Aorta (tissue), 5 donors: ENCODE data around the gene RFX1. TPM values are rescaled to one million over a fixed set of nuclear protein-coding genes. Genes with fewer than 3 reads are reported as not detected.
"Not testable (repeated sequence)": the region's sequence is repeated elsewhere in the genome, so short reads cannot be mapped to it uniquely, and the experiment has no call there.

Experiments used
- ATAC-seq: fragments of 200-7000 bp; cut with Tn5 transposase; one replicate; pipeline ENCODE4 v1.9.1; 2022; ENCODE audit warnings: moderate library complexity; ENCODE audit not compliant: low FRiP score
- DNase-seq, 2 donors: peaks; one replicate each; pipeline ENCODE4 v3.0.0-alpha.2; 2020
- H3K27ac ChIP-seq, 2 donors: one replicate each; pipeline ENCODE4 v1.5.1; 2013; ENCODE audit warnings: low read length in 2 of 2, mild to moderate bottlenecking in 2 of 2, moderate library complexity in 2 of 2, control low read depth in 1 of 2, inconsistent platforms in 1 of 2, low read depth in 1 of 2
- H3K27me3 ChIP-seq, 2 donors: one replicate each; pipeline ENCODE4 v1.6.1; 2013; ENCODE audit warnings: control low read depth in 1 of 2, low read length in 1 of 2, mild to moderate bottlenecking in 1 of 2, moderate library complexity in 1 of 2; ENCODE audit not compliant: insufficient read depth in 2 of 2, control insufficient read depth in 1 of 2
- H3K36me3 ChIP-seq, 2 donors: one replicate each; pipeline ENCODE4 v1.6.1; 2013; ENCODE audit warnings: control low read depth in 1 of 2, low read length in 1 of 2, mild to moderate bottlenecking in 1 of 2; ENCODE audit not compliant: insufficient read depth in 2 of 2, control insufficient read depth in 1 of 2
- H3K4me1 ChIP-seq, 2 donors: one replicate each; pipeline ENCODE4 v1.6.1; 2013; ENCODE audit warnings: low read length in 2 of 2, control low read depth in 1 of 2, mild to moderate bottlenecking in 1 of 2, moderate library complexity in 1 of 2; ENCODE audit not compliant: insufficient read depth in 2 of 2, control insufficient read depth in 1 of 2
- H3K4me3 ChIP-seq, 2 donors: one replicate each; pipeline ENCODE4 v1.5.1; 2013; ENCODE audit warnings: low read length in 2 of 2, control low read depth in 1 of 2, mild to moderate bottlenecking in 1 of 2
- H3K9me3 ChIP-seq: one replicate; pipeline ENCODE4 v1.6.1; 2013; ENCODE audit warnings: mild to moderate bottlenecking, low read length; ENCODE audit not compliant: control insufficient read depth
- WGBS, 2 donors: extraction: QIAGEN DNeasy Blood & Tissue Kit; methylation state at CpG; one replicate each; pipeline ENCODE4 v1.1.7; 2013; 5-methylcytosine and 5-hydroxymethylcytosine counted together
- intact Hi-C, 2 donors: fragments of 100-400 bp; cut with DNase I; formaldehyde crosslinking; loops; one replicate each; pipeline versions ENCODE4 v1.14.2 to v1.15.0; 2022
- polyA plus RNA-seq, 2 donors: library from polyadenylated mRNA; stranded (reverse); fragments of 200-250 nt; gene quantifications; one replicate each; pipeline ENCODE4 v1.2.3, GENCODE V29; 2013
- total RNA-seq, 2 donors: library from RNA; stranded (reverse); fragmentation: NEBNext Ultra II Directional; extraction: Animal tissue kit (Norgen Biotek cat#: 25700); gene quantifications; one replicate each; pipeline ENCODE4 v1.2.1, GENCODE V29; 2021
- donor health status: healthy with polysubstance abuse.
- donor health status: Bipolar disorder and iron deficiency.
- donor health status: DM: no; HTN: no; CAD: no.
- donor health status: DM: no; HTN: no; CAD: no.
- donor health status: DM: yes; HTN: yes; CAD: no.

RFX1 gene
- total and polyA plus RNA-seq, 4 donors, result 1.9 to 17.7 (median 8.1) TPM

DNA sequence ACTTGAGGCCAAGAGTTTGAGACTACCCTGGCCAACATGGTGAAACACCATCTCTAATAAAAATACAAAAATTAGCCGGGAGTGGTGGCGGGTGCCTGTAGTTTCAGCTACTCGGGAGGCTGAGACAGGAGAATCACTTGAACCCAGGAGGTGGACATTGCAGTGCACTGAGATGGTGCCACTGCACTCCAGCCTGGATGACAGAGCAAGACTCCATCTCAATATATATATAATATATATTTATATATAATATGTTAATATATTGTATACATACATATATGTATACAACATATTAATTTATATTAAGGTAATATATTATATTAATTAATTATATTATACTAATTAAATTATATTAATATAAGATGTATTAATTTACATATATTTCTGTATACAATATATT lies 13.6 kb upstream of the RFX1 start:
- H3K27me3 ChIP-seq, ATAC-seq, H3K36me3 ChIP-seq, DNase-seq, intact Hi-C loops, H3K4me3 ChIP-seq, H3K27ac ChIP-seq, H3K4me1 ChIP-seq, H3K9me3 ChIP-seq: not testable (repeated sequence)
- 90 to 94% methylated on average over 3 of the region's 3 CpGs for WGBS, 2 donors

DNA sequence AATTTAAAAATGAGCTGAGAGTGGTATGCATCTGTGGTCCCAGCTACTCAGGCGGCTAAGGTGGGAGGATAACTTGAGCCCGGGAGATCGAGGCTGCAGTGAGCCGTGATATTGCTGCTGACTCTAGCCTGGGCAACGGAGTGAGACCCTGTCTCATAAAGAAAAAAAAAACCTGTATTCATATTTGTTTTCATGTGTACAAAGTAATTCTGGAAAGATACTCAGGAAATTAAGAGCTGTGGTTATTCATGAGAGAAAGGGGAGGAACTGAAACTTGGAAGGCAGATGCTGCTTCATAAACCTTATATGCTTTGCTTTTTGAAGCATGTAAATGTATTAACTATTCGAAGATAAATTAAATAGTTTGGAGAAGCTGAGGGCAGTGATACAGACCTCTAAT lies 13.0 kb upstream of the RFX1 start:
- Histone ChIP-seq H3K27me3 (no peaks in the 10 kb centered on the region), H3K4me3 (no peak overlapping the region), H3K4me1 (no peaks in the 10 kb centered on the region), H3K9me3 (no peaks in the 10 kb centered on the region), H3K36me3 (no peaks in the 10 kb centered on the region), H3K27ac (no peak overlapping the region)
- whole genome bisulfite sequencing, 2 donors, result 78 to 79% methylated on average over 6 of the region's 6 CpGs
- DNase-seq (no peak), ATAC-seq (no peak)
- intact Hi-C loops, result no loop called here

DNA sequence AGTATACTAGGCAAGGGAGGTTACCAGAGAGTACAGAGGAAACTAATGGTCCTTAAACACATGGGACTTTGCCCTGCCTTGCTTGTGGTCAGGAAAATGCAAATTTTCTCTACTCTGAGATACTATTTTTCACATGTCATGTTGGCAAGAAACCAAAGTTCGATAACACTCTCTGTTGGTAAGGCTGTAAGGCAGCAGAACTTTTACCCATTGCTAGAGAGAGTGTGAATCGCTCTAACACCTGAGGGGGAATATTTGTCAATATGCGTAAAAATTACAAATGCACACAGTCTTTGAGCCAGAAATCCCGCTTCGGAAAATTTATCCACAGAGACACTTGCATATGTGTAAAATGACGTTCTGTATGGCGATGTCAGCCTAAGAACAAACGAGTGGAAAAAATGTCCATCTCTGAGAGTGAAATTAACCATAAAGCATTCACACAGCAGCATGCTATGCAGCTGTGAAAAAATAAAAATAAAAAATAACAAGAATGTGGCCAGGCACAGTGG lies 9.5 kb upstream of the RFX1 start:
- Histone ChIP-seq H3K27me3 (no peaks in the 10 kb centered on the region), H3K27ac (no peak overlapping the region), H3K9me3 (no peaks in the 10 kb centered on the region), H3K4me3 (no peak overlapping the region), H3K36me3 (no peaks in the 10 kb centered on the region), H3K4me1 (no peaks in the 10 kb centered on the region)
- DNase-seq, result no peak
- no peak for ATAC-seq
- intact Hi-C loops, result no loop called here
- 69 to 73% methylated on average over 8 of the region's 8 CpGs for WGBS, 2 donors

DNA sequence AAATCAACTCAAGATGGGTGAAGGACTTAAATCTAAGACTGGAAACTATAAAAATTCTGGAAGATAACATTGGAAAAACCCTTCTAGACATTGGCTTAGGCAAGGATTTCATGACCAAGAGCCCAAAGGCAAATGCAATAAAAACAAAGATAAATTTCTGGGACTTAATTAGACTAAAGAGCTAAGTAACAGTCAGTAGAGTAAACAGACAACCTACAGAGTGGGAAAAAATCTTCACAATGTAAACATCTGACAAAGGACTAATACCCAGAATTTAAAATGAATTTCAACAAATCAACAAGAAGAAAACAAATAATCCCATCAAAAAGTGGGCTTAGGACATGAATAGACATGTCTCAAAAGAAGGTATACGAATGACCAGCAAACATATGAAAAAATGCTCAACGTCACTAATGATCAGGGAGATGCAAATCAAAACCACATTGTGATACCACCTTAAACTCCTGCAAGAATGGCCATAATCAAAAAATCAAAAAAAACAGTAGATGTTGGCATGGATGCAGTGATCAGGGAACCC lies 6.3 kb upstream of the RFX1 start:
- DNase-seq (no peak), ATAC-seq (no peak)
- no peaks in the 10 kb centered on the region for H3K27me3 ChIP-seq
- no peaks in the 10 kb centered on the region for H3K36me3 ChIP-seq
- H3K4me3 ChIP-seq, result no peak overlapping the region
- H3K27ac ChIP-seq, result no peak overlapping the region
- H3K4me1 ChIP-seq, result no peaks in the 10 kb centered on the region
- WGBS, 2 donors, result 83 to 92% methylated on average over 2 of the region's 2 CpGs
- H3K9me3 ChIP-seq, result no peaks in the 10 kb centered on the region
- intact Hi-C loops, result no loop called here

DNA sequence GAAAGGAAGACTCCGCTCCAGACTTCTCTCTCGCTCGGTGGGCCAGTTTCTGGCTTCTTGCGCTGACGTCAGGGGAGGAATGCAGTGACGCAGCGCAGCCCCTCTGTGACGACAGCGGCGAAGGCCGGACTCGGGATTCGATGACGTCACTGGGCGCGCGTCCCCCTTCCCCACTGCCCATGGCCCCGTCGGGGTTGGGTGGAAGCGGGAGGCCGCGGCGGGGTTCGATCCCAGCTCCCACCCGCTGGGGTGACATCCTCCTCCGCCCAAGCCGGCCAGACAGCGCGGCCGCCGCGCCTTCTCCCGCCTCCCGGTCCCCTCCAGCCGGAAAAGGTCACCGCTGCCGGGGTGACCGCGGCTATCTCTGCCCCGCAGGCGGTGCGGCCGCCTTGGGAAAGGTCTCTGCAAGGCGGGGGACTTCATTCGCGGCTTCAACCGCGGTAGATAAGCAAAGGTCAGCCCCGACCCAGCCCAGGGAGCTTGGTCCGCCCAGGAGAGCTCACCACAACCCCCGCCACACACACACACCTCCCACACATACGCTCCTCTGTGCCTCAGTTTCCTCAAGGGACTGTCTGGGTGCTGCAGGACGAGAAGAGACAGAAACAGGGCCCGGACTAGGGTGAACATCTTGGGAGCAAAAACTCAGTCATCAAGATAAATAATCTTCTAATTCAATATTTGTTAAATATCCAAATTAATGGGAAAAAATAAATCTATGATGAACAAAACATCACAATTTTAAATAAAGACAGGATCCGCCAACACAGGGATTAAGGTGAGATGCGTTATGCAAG lies 844 bp upstream of the RFX1 start:
- Histone ChIP-seq H3K27ac (peak overlapping the region; percentile 87 to 92), H3K4me1 (no peaks in the 10 kb centered on the region), H3K4me3 (peak overlapping the region; percentile 58 to 74), H3K9me3 (no peaks in the 10 kb centered on the region), H3K36me3 (no peaks in the 10 kb centered on the region), H3K27me3 (no peaks in the 10 kb centered on the region)
- ATAC-seq (peak; percentile 84), DNase-seq (peak; percentile 92 to 96)
- 4 to 5% methylated on average over 55 to 56 of the region's 56 CpGs for WGBS, 2 donors
- intact Hi-C loops, result loop anchor here in 1 of 2 donors (2.0 to 10.0 kb wide), 2 partner anchors 52 to 130 kb away; partner anchors contain the start of genes ASF1B and DCAF15

DNA sequence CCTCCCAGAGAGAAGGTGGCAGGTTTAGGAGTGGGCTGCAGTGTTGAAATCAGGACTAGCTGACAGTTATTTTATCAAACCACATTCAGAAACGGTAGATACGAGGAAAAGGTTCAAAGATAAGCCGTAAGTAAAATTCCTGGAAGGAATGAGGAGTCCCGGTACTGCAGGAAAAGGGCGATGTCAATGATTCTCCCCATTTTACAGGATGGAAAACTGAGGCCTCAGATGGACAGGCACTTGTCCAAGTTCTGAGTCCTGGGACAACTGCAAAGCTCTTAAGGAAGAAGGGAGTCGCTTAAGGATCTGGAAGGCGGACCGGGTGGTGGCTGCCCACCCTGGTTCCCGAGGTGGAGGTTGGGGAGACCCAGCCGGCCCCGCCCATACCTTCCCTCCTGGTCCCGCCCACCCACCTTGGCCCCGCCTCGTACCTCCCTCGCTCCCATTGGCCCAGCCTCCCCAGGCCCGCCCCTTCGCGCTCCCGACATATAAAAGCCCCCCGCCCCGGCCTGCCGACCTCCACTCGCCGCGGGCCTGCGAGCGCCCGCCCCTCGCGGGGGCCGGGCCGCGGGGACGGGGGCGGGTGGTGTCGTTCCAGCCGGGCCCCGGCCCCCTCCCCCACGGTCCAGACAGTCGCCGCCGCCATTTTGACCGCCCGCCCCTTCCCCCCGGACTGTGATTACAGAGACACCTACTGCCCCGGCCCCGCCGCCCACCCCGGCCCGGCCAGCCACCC lies 603 bp downstream of the RFX1 start:
- no peaks in the 10 kb centered on the region for H3K36me3 ChIP-seq
- DNase-seq, result peak; percentile 94 to 98
- H3K27ac ChIP-seq, result peak overlapping the region in 1 of 2 donors; percentile 92
- peak; percentile 84 for ATAC-seq
- peak overlapping the region; percentile 64 to 98 for H3K4me3 ChIP-seq
- intact Hi-C loops, result loop anchor here in 1 of 2 donors (2.0 to 10.0 kb wide), 2 partner anchors 51 to 131 kb away; partner anchors contain the start of genes ASF1B and DCAF15
- H3K4me1 ChIP-seq, result no peaks in the 10 kb centered on the region
- no peaks in the 10 kb centered on the region for H3K9me3 ChIP-seq
- H3K27me3 ChIP-seq, result no peaks in the 10 kb centered on the region
- 3 to 8% methylated on average over 13 to 50 of the region's 50 CpGs for WGBS, 2 donors

DNA sequence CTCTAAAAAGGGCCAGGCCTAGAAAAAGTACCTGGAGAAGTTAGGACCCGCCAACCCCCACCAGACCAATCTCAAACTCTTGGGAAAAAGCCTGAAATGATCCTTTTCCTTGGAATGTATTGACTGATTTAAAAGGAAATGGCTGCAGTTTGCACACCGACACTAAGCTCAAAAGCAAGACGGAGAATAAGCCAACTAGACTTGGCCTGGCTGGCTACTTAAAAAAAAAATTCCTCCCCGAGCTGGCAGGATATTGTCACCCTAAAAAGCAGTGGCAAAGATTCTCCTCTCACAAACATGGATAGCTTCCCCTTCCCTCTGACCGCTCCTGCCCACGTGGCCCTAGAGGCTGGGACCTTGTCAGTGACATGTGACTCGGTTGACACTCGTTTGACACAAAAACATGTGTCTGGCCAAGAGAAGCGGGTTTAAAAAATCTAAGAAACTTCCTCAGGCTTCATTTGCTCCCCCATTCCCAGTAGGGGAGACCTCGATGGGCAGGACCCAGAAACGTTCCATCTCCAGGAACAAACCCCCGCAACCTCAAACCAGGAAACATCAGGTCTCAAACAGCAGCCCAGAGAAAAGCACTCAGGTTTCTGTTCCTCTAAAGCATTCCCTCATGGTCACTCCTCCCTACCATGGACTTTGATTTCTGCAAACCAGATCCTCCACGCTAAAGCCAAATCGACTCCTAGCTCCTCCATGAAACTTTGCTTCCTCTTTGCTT lies 1.3 kb downstream of the RFX1 start:
- Histone ChIP-seq H3K27ac (peak overlapping the region in 1 of 2 donors; percentile 85), H3K4me3 (no peak overlapping the region), H3K4me1 (no peaks in the 10 kb centered on the region), H3K9me3 (no peaks in the 10 kb centered on the region), H3K27me3 (no peaks in the 10 kb centered on the region), H3K36me3 (no peaks in the 10 kb centered on the region)
- no peak for ATAC-seq
- DNase-seq, result peak; percentile 85 to 88
- intact Hi-C loops, result loop anchor here (5.0 to 10.0 kb wide), 2 partner anchors 50 to 52 kb away; partner anchors contain the start of gene DCAF15 (in 2 of the 2)
- 3 to 4% methylated on average over 14 of the region's 14 CpGs for WGBS, 2 donors
